SK-N-SH (cell line): Measurements from ENCODE around the gene KRTAP5-4. TPM values are rescaled to one million over a fixed set of nuclear protein-coding genes. Genes with fewer than 3 reads are reported as not detected.
A peak's percentile ranks its signal among the peaks of the same experiment; 100 is the strongest.
"Not testable (repeated sequence)": the region's sequence is repeated elsewhere in the genome, so short reads cannot be mapped to it uniquely, and the experiment has no call there.

Experiments used
- CTCF ChIA-PET: fragments of 300-600, 350-600 bp; formaldehyde crosslinking; extraction: SDS; loops from one replicate; lab custom pipeline; 2021; lab: Yijun Ruan, JAX
- POLR2A ChIA-PET: fragments of 350-600 bp; sonication (Branson Sonifier 250); formaldehyde crosslinking; extraction: SDS; loops from one replicate; lab custom pipeline; 2020; ENCODE audit warnings: antibody characterized with exemption, inconsistent platforms; lab: Yijun Ruan, JAX
- DNase-seq: peaks from one replicate; pipeline ENCODE4 v3.0.0; 2012
- H2AFZ ChIP-seq: fragments of 200-600 bp; sonication (generic); 2 replicates; pipeline ENCODE4 v1.8.1; 2016; ENCODE audit warnings: antibody characterized with exemption, mild to moderate bottlenecking, low read depth
- H3F3A ChIP-seq: fragments of 200-600 bp; sonication (generic); replicated peaks from 2 replicates; pipeline ENCODE3; 2016; ENCODE audit warnings: antibody characterized with exemption, mild to moderate bottlenecking; ENCODE audit not compliant: insufficient read depth
- H3K27ac ChIP-seq, 2 experiments: fragments of 200-500 bp in 1 of 2; fragments of 200-600 bp in 1 of 2; sonication (Bioruptor generic) in 1 of 2; sonication (generic), shearing (Covaris generic) in 1 of 2; 2 replicates each; pipeline versions ENCODE4 v1.5.1 to v1.6.1; 2014 to 2016; ENCODE audit warnings: low read depth in 2 of 2, inconsistent platforms in 1 of 2, low read length in 1 of 2, mild to moderate bottlenecking in 1 of 2, mixed read lengths in 1 of 2
- H3K27me3 ChIP-seq: fragments of 200-600 bp; sonication (generic), shearing (Covaris generic); 2 replicates; pipeline ENCODE4 v1.6.1; 2016; ENCODE audit warnings: mixed run types; ENCODE audit not compliant: insufficient read depth
- H3K36me3 ChIP-seq, 2 experiments: fragments of 200-500 bp in 1 of 2; fragments of 200-600 bp in 1 of 2; sonication (Bioruptor generic) in 1 of 2; sonication (generic) in 1 of 2; replicated peaks in 1 of 2; 2 replicates each; pipeline versions ENCODE3 to v1.5.1; 2014 to 2016; ENCODE audit warnings: low read length in 1 of 2, mild to moderate bottlenecking in 1 of 2; ENCODE audit not compliant: insufficient read depth in 2 of 2, control insufficient read depth in 1 of 2
- H3K4me1 ChIP-seq, 2 experiments: fragments of 200-500 bp in 1 of 2; fragments of 200-600 bp in 1 of 2; sonication (Bioruptor generic) in 1 of 2; sonication (generic), shearing (Covaris generic) in 1 of 2; 2 replicates each; pipeline versions ENCODE4 v1.5.1 to v1.6.1; 2014 to 2016; ENCODE audit warnings: low read depth in 1 of 2, low read length in 1 of 2, mixed run types in 1 of 2; ENCODE audit not compliant: insufficient read depth in 2 of 2, control insufficient read depth in 1 of 2
- H3K4me2 ChIP-seq: fragments of 200-600 bp; sonication (generic), shearing (Covaris generic); 2 replicates; pipeline ENCODE4 v1.6.1; 2017; ENCODE audit warnings: mixed run types
- H3K4me3 ChIP-seq, 2 experiments: fragments of 200-500 bp in 1 of 2; fragments of 200-600 bp in 1 of 2; sonication (Bioruptor generic) in 1 of 2; sonication (generic), shearing (Covaris generic) in 1 of 2; 2 replicates each; pipeline versions ENCODE4 v1.5.1 to v1.8.1; 2014 to 2016; ENCODE audit warnings: low read depth in 2 of 2, inconsistent platforms in 1 of 2, low read length in 1 of 2, mild to moderate bottlenecking in 1 of 2, mixed read lengths in 1 of 2, moderate library complexity in 1 of 2
- H3K79me2 ChIP-seq: fragments of 200-600 bp; sonication (generic); 2 replicates; pipeline ENCODE4 v1.8.1; 2017; ENCODE audit warnings: mild to moderate bottlenecking; ENCODE audit not compliant: insufficient read depth
- H3K9ac ChIP-seq: fragments of 200-600 bp; sonication (generic); 2 replicates; pipeline ENCODE4 v1.6.1; 2017; ENCODE audit warnings: mixed run types
- H3K9me2 ChIP-seq: fragments of 200-600 bp; sonication (generic); 2 replicates; pipeline ENCODE4 v1.6.1; 2017; ENCODE audit warnings: mixed run types
- H3K9me3 ChIP-seq: fragments of 200-600 bp; sonication (generic); 2 replicates; pipeline ENCODE4 v1.6.1; 2017; ENCODE audit warnings: mixed run types, mild to moderate bottlenecking, moderate library complexity
- H4K20me1 ChIP-seq: fragments of 200-600 bp; sonication (generic); 2 replicates; pipeline ENCODE4 v1.6.1; 2017; ENCODE audit warnings: mild to moderate bottlenecking, mixed run types; ENCODE audit not compliant: insufficient read depth
- CHD2 ChIP-seq: fragments of 150-350 bp; IDR thresholded peaks from 2 replicates; pipeline ENCODE4 v1.6.1; 2018; ENCODE audit warnings: low read length; ENCODE audit not compliant: partially characterized antibody
- FOXJ3 ChIP-seq: sonication (generic); formaldehyde crosslinking; IDR thresholded peaks from 2 replicates; pipeline ENCODE4 v1.5.1; 2020; ENCODE audit warnings: mild to moderate bottlenecking, missing genetic modification reagents
- GABPA ChIP-seq: IDR thresholded peaks from 2 replicates; pipeline ENCODE4 v1.4.0; 2012; ENCODE audit warnings: low read depth, mild to moderate bottlenecking
- IRF3 ChIP-seq: fragments of 150-350 bp; IDR thresholded peaks from 2 replicates; pipeline ENCODE4 v1.6.1; 2016; ENCODE audit warnings: mild to moderate bottlenecking, low read depth, low read length
- JUND ChIP-seq: IDR thresholded peaks from 2 replicates; pipeline ENCODE4 v1.4.0; 2012
- MEF2A ChIP-seq: IDR thresholded peaks from 2 replicates; pipeline ENCODE4 v1.4.0; 2012; ENCODE audit warnings: low read depth, borderline replicate concordance
- NRF1 ChIP-seq: IDR thresholded peaks from 2 replicates; pipeline ENCODE4 v1.6.1; 2012; ENCODE audit warnings: low read depth, mild to moderate bottlenecking, low read length
- POLR2AphosphoS5 ChIP-seq: IDR thresholded peaks from 2 replicates; pipeline ENCODE4 v1.6.1; 2012; ENCODE audit warnings: low read depth, low read length
- RCOR1 ChIP-seq: fragments of 150-350 bp; IDR thresholded peaks from 2 replicates; pipeline ENCODE4 v1.6.1; 2017; ENCODE audit warnings: antibody characterized with exemption, low read length
- REST ChIP-seq: IDR thresholded peaks from 2 replicates; pipeline ENCODE4 v1.6.1; 2012; ENCODE audit warnings: mild to moderate bottlenecking, low read depth, low read length, moderate library complexity
- SIN3A ChIP-seq: IDR thresholded peaks from 2 replicates; pipeline ENCODE4 v1.6.1; 2012; ENCODE audit warnings: low read depth, mild to moderate bottlenecking, low read length, moderate library complexity, borderline replicate concordance
- TAF1 ChIP-seq: IDR thresholded peaks from 2 replicates; pipeline ENCODE4 v1.6.1; 2012; ENCODE audit warnings: low read depth, mild to moderate bottlenecking, low read length, moderate library complexity, borderline replicate concordance
- TEAD4 ChIP-seq: IDR thresholded peaks from 2 replicates; pipeline ENCODE4 v1.4.0; 2012; ENCODE audit warnings: mild to moderate bottlenecking, borderline replicate concordance; ENCODE audit not compliant: insufficient read depth
- WGBS: methylation state at CpG from one replicate; pipeline ENCODE4 v1.1.6; 2017; ENCODE audit warnings: low lambda C conversion rate; 5-methylcytosine and 5-hydroxymethylcytosine counted together
- polyA plus RNA-seq, 3 experiments: library from polyadenylated mRNA; depleted of rRNA; stranded (reverse); fragments of >200 nt; gene quantifications; 2 replicates each; pipeline ENCODE4 v1.2.3, GENCODE V29; 2012
- TF ChIP-seq, protein P1 (sequence below): IDR thresholded peaks from 2 replicates; pipeline ENCODE4; 2012
- TF ChIP-seq, protein P2 (sequence below): IDR thresholded peaks from 2 replicates; pipeline ENCODE4 v1.4.0; 2012; ENCODE audit warnings: low read depth

The KRTAP5-4 gene
- polyA plus RNA-seq, 1 of the 3 experiments (the other 2 are of a cell fraction): not detected

GRCh38 chr11:1575756-1576155, 46.2 kb downstream of the KRTAP5-4 start:
- POLR2A ChIA-PET, H3K36me3 ChIP-seq, H3K9ac ChIP-seq, H3K9me2 ChIP-seq, H4K20me1 ChIP-seq, H3K4me2 ChIP-seq, H3K27me3 ChIP-seq, H3F3A ChIP-seq, DNase-seq, H2AFZ ChIP-seq, H3K79me2 ChIP-seq, H3K27ac ChIP-seq, H3K4me3 ChIP-seq, H3K4me1 ChIP-seq, H3K9me3 ChIP-seq: not testable (repeated sequence)
- CTCF ChIA-PET: interaction anchor here (1.6 to 18.1 kb wide), 6 partner anchors 11 to 63 kb away, joined by 6 to 398 read pairs (median 25); partner anchors contain the start of gene KRTAP5-5
- 84% methylated on average over 16 of the region's 16 CpGs for WGBS

DNA sequence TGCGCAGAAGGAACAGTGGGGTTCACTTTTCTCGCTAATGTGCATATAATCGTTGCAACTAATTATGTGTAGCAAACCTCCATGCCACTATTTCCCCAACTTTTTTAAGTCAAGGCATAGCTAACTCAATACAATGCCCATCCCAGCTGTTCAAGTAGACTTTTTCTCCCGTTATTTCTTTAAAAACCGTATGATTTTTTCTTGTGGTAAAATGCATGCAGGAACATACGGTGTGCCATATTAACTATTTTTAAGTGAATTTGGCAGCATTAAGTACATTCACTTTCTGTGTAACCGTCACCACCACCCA, 47.0 kb downstream of the KRTAP5-4 start:
- Histone ChIP-seq H3F3A (no peaks in the 10 kb centered on the region), H2AFZ (no peak overlapping the region), H3K4me2 (no peak overlapping the region)
- WGBS: 32% methylated on average over 7 of the region's 7 CpGs
- TF ChIP-seq, protein P1, sequence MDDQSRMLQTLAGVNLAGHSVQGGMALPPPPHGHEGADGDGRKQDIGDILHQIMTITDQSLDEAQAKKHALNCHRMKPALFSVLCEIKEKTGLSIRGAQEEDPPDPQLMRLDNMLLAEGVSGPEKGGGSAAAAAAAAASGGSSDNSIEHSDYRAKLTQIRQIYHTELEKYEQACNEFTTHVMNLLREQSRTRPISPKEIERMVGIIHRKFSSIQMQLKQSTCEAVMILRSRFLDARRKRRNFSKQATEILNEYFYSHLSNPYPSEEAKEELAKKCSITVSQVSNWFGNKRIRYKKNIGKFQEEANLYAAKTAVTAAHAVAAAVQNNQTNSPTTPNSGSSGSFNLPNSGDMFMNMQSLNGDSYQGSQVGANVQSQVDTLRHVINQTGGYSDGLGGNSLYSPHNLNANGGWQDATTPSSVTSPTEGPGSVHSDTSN: no peak
- TF ChIP-seq FOXJ3 (no peak), CHD2 (no peak), NRF1 (no peak), MEF2A (no peak), JUND (no peak), POLR2AphosphoS5 (no peak), GABPA (no peak), REST (no peak), TAF1 (no peak), RCOR1 (no peak), SIN3A (no peak), TEAD4 (no peak), IRF3 (no peak)
- TF ChIP-seq, protein P2, sequence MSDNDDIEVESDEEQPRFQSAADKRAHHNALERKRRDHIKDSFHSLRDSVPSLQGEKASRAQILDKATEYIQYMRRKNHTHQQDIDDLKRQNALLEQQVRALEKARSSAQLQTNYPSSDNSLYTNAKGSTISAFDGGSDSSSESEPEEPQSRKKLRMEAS: no peak
- TF ChIP-seq, all 33 proteins: peak for 0
- POLR2A ChIA-PET: interaction anchor here (1.0 to 1.1 kb wide), 4 partner anchors 21 to 52 kb away, joined by 3 to 4 read pairs (median 4); no protein-coding TSS in a partner anchor
- CTCF ChIA-PET: interaction anchor here (0.6 to 18.1 kb wide), 49 partner anchors 10 to 604 kb away, joined by 3 to 398 read pairs (median 4); partner anchors contain the start of genes KRTAP5-1 and KRTAP5-5
- Histone ChIP-seq H3K27me3 (peaks cover 4% of the 10 kb centered on the region; the same call in 1 of the 2 replicates), H3K4me3 (peak overlapping the region in 1 of 2 experiments; percentile 57; a peak in 2 of 4 replicates), H3K27ac (no peak overlapping the region), H3K79me2 (no peaks in the 10 kb centered on the region), H4K20me1 (peaks cover 9% of the 10 kb centered on the region; the same call in 1 of the 2 replicates), H3K9ac (no peak overlapping the region), H3K9me3 (peaks cover 3% of the 10 kb centered on the region; the same call in 1 of the 2 replicates), H3K36me3 (no peaks in the 10 kb centered on the region), H3K4me1 (peaks cover 0 to 15% of the 10 kb centered on the region in 2 experiments; a peak in 1 of 4 replicates), H3K9me2 (no peaks in the 10 kb centered on the region)
- DNase-seq: no peak
